LNCaP clone FGC (cell line): ENCODE results near the gene GOLGA6A.

Experiments used
- DNase-seq: peaks from one replicate; pipeline ENCODE4 v3.0.0-alpha.2; 2011; ENCODE audit warnings: low read depth
- H3K4me3 ChIP-seq: 2 replicates; pipeline ENCODE4 v1.5.1; 2011; ENCODE audit warnings: mild to moderate bottlenecking, low read depth, low read length, control low read depth
- TF ChIP-seq, protein P1 (sequence below): IDR thresholded peaks from 2 replicates; pipeline ENCODE4 v1.5.1; 2012; ENCODE audit warnings: mild to moderate bottlenecking; ENCODE audit not compliant: control insufficient read depth, insufficient read depth; ENCODE audit errors: extremely low read depth

Gene GOLGA6A

DNA sequence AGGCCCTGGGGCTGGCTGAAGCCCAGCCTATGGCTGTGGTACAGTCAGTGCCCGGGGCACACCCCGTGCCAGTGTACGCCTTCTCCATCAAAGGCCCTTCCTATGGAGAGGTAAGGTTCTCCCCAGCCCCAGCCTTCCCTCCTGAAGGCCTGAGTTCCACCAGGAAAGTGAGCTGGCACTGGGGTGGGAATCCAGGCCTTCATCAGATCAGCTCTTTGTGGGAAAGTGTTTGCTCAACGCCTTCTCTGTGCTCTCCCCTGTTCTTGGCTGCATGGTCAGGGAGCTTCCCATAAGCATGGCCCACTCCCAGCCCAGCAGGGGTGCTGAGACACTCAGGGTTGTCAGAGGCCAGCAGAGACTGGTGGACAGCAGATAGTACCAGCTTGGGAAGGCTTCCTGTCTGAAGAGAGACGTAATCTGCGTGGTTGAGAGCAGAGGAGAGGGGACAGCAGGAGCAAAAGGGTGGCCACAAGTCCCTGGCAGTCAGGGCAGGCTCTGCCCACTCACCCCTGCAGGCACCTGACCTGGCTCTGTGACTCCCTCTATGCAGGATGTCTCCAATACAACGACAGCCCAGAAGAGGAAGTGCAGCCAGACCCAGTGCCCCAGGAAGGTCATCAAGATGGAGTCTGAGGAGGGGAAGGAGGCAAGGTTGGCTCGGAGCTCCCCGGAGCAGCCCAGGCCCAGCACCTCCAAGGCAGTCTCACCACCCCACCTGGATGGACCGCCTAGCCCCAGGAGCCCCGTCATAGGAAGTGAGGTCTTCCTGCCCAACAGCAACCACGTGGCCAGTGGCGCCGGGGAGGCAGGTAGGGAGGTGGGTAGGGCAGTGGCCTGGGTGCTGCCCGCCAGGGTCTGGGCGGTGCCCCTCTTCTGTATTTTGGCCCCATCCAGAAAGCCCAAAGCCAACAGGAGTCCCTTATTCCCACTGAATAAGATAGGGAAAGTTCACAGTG lies 49.5 kb downstream of the GOLGA6A start:
- no peak overlapping the region for H3K4me3 ChIP-seq
- DNase-seq: no peak
- TF ChIP-seq, protein P1, sequence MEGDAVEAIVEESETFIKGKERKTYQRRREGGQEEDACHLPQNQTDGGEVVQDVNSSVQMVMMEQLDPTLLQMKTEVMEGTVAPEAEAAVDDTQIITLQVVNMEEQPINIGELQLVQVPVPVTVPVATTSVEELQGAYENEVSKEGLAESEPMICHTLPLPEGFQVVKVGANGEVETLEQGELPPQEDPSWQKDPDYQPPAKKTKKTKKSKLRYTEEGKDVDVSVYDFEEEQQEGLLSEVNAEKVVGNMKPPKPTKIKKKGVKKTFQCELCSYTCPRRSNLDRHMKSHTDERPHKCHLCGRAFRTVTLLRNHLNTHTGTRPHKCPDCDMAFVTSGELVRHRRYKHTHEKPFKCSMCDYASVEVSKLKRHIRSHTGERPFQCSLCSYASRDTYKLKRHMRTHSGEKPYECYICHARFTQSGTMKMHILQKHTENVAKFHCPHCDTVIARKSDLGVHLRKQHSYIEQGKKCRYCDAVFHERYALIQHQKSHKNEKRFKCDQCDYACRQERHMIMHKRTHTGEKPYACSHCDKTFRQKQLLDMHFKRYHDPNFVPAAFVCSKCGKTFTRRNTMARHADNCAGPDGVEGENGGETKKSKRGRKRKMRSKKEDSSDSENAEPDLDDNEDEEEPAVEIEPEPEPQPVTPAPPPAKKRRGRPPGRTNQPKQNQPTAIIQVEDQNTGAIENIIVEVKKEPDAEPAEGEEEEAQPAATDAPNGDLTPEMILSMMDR: no peak

DNA sequence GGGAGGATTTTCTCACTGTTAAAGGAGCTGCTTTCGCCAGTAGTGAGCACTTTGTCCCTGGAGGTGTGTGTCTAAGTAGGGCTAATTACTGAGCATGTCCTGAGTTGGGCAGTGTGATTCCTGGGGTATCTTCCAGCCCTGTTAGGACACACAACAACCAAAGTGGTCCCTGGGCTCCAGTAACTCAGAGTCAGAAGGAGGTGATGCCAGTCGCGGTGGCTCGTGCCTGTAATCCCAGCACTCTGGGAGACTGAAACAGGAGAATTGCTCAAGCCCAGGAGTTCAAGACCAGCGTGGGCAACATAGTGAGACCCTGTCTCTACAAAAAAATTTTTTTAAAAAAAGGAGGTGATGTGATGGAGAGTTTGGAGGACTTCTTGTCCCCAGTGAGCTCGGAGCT lies 50.3 kb downstream of the GOLGA6A start:
- H3K4me3 ChIP-seq: no peak overlapping the region
- TF ChIP-seq, protein P1: no peak
- DNase-seq: no peak

DNA sequence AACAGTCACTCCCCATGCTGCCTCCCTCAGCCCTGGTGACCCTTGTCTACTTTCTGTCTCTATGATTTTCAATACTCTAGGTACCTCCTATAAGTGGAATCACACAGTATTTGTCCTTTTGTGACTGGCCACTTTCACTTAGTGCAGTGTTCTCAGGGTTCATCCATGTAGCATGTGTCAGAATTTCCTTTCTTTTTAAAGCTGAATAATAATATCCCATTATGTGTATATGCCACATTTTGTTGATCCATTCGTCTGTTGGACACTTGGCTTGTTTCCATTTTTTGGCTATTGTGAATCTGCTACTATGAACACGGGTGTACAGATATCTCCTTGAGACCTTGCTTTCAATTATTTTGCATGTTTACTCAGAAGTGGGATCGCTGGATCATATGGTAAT lies 53.7 kb downstream of the GOLGA6A start:
- TF ChIP-seq, protein P1: no peak
- no peak for DNase-seq
- H3K4me3 ChIP-seq: no peak overlapping the region

DNA sequence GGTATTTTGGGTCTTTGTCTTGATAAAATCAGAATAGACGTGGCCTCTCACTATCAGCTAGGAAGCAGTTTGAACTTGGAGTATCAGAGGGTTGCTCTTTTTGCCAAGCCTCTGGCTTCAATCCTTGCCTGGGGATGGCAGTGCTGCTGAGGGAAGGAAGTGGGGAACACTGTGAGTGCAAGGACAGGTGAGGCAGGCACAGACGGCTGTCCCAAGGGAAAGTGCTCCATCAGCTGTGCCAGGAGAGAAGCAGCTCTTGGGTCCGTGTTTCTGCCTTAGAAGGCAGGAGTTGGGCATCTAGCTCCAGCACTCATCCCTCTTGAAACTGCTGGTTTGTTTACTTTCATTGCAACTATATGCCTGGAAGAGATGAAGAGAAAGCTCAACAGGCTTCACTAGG lies 54.7 kb downstream of the GOLGA6A start:
- no peak overlapping the region for H3K4me3 ChIP-seq

DNA sequence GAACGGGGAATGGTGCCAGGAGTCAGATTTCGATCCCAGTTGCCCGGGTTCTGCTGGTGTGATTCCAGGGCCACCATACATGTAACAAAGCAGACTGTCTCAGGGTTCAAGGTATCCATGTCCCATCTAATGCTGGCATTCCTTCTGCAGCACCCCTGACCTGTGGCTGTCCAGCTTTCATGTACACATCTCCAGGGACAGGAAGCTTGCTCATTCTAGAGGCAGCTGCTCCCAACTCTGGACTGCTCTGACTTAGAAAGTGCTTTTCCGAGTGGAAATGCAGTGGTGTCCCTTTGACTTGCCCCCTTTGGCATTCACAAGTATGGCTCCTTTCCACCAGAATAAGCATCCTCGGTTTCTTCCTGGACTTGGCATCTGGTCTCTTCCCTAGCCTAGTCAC lies 56.9 kb downstream of the GOLGA6A start:
- no peak for DNase-seq
- TF ChIP-seq, protein P1: no peak
- no peak overlapping the region for H3K4me3 ChIP-seq

More for the DNA sequence above, 54.7 kb downstream of the GOLGA6A start:
- TF ChIP-seq, protein P1: no peak
- no peak for DNase-seq

DNA sequence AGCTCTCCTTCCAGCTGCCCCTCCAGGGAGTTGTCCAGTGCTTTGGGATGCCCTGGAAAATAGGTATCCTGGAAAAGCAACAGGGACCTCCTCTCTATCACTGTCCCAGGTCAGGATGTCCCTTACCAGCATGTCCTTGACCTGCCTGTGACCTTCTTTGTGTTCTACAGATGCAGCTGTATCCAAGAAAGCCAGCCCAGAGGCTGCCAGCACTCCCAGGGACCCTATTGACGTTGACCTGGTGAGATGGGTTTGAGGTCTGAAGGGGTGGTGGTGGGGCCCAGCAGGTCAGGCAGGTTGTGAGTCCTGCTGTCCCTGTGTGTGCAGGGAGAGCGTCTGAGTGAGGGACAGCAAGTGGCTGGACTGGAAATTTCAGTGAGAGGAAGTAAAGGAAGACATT lies 57.7 kb downstream of the GOLGA6A start:
- peak; percentile 30 for DNase-seq
- TF ChIP-seq, protein P1: no peak
- no peak overlapping the region for H3K4me3 ChIP-seq
